MCF 10A (cell line): ENCODE data around the gene MYCN. TPM values are rescaled to one million over a fixed set of nuclear protein-coding genes. Genes with fewer than 3 reads are reported as not detected.

Experiments used
- BruUV-seq: library from RNA; stranded (reverse); fragments of 400-500 nt; replicated peaks from 2 replicates; lab custom pipeline; 2021; lab: Mats Ljungman, UMichigan
- CTCF ChIA-PET: fragments of 300-600 bp; sonication (Branson Sonifier 250); formaldehyde crosslinking; extraction: SDS; loops from one replicate; lab custom pipeline; 2021; ENCODE audit warnings: antibody characterized with exemption, inconsistent platforms; lab: Yijun Ruan, JAX
- POLR2A ChIA-PET: fragments of 300-600, 350-650 bp; sonication (Branson Sonifier 250); formaldehyde crosslinking; extraction: SDS; loops from one replicate; lab custom pipeline; 2020; ENCODE audit warnings: antibody characterized with exemption, inconsistent platforms; lab: Yijun Ruan, JAX
- DNase-seq: peaks from one replicate; pipeline ENCODE4 v3.0.0-alpha.2; 2018; ENCODE audit not compliant: unreplicated experiment
- H3K27ac Mint-ChIP-seq: one replicate; pipeline ENCODE4 v1.8.0; 2022; ENCODE audit warnings: mild to moderate bottlenecking, low read depth, mixed read lengths; ENCODE audit not compliant: unreplicated experiment
- H3K27me3 Mint-ChIP-seq: one replicate; pipeline ENCODE4 v1.8.0; 2022; ENCODE audit warnings: mixed read lengths; ENCODE audit not compliant: insufficient read depth, unreplicated experiment
- H3K36me3 Mint-ChIP-seq: one replicate; pipeline ENCODE4 v1.8.0; 2022; ENCODE audit warnings: mild to moderate bottlenecking, moderate library complexity, mixed read lengths; ENCODE audit not compliant: insufficient read depth, unreplicated experiment
- H3K4me1 Mint-ChIP-seq: one replicate; pipeline ENCODE4 v1.8.0; 2022; ENCODE audit warnings: mixed read lengths; ENCODE audit not compliant: insufficient read depth, unreplicated experiment
- H3K4me3 Mint-ChIP-seq: one replicate; pipeline ENCODE4 v1.8.0; 2022; ENCODE audit warnings: mild to moderate bottlenecking, moderate library complexity, mixed read lengths; ENCODE audit not compliant: unreplicated experiment
- H3K9me3 Mint-ChIP-seq: one replicate; pipeline ENCODE4 v1.8.0; 2022; ENCODE audit warnings: mixed read lengths; ENCODE audit not compliant: unreplicated experiment
- intact Hi-C: fragments of 100-400 bp; cut with micrococcal nuclease; formaldehyde crosslinking; loops from 2 replicates; pipeline ENCODE4 v1.14.1; 2022
- total RNA-seq: library from RNA; stranded (reverse); gene quantifications from 2 replicates; pipeline ENCODE4 v1.2.3, GENCODE V29; 2022
- TF ChIP-seq, protein P1 (sequence below): fragments of 200-600 bp; IDR thresholded peaks from one replicate; pipeline ENCODE4 v1.8.0; 2022; ENCODE audit warnings: antibody characterized with exemption, mild to moderate bottlenecking; ENCODE audit not compliant: unreplicated experiment

The MYCN gene
- total RNA-seq, 1 experiment from 2014 or later, result not detected

DNA sequence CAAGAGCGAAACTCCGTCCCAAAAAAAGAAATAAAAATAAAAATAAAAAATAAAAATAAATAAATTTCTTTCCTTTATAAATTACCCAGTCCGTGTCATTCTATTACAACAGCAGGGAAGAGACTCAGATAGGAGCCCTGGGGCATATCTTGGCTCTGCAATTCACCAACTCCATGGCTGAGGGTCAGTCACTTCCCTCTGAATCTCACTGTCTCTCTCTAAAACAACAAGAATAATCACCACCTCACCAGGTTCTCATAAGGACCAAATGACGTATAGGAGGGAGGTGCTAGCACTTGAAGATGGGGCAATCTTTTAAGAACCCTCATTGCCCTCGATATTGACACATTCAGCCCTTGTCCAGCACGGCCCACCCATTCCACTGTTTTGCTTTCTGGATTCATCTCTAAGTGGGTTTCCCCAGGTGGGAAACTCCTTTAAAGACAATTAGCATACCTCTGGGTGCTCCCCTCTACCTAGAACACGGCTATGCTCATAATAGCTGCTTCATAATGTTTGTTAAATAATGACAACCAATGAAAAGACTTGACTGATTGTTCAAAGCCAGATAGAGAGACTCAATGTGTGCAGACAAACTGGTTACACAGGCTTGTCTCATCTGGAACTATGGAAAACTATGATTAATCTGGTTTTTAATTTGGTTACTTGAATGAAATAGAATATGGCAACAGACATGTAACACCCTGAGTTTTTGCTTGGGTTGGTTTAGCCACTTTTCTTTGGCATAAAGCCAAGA, 15.1 kb downstream of the MYCN start:
- Mint-ChIP-seq H3K4me3 (no peak overlapping the region), H3K27ac (no peak overlapping the region), H3K4me1 (no peaks in the 10 kb centered on the region), H3K27me3 (peaks cover 27% of the 10 kb centered on the region), H3K36me3 (no peaks in the 10 kb centered on the region), H3K9me3 (peaks cover 7% of the 10 kb centered on the region)
- DNase-seq, result no peak
- POLR2A ChIA-PET, result no interaction called here
- intact Hi-C loops, result no loop called here
- CTCF ChIA-PET, result interaction anchor here (0.9 kb wide), 1 partner anchor 16 kb away, joined by 3 read pairs; no protein-coding TSS in a partner anchor
- TF ChIP-seq, protein P1, sequence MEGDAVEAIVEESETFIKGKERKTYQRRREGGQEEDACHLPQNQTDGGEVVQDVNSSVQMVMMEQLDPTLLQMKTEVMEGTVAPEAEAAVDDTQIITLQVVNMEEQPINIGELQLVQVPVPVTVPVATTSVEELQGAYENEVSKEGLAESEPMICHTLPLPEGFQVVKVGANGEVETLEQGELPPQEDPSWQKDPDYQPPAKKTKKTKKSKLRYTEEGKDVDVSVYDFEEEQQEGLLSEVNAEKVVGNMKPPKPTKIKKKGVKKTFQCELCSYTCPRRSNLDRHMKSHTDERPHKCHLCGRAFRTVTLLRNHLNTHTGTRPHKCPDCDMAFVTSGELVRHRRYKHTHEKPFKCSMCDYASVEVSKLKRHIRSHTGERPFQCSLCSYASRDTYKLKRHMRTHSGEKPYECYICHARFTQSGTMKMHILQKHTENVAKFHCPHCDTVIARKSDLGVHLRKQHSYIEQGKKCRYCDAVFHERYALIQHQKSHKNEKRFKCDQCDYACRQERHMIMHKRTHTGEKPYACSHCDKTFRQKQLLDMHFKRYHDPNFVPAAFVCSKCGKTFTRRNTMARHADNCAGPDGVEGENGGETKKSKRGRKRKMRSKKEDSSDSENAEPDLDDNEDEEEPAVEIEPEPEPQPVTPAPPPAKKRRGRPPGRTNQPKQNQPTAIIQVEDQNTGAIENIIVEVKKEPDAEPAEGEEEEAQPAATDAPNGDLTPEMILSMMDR, result no peak
- no TSS peak for BruUV-seq

DNA sequence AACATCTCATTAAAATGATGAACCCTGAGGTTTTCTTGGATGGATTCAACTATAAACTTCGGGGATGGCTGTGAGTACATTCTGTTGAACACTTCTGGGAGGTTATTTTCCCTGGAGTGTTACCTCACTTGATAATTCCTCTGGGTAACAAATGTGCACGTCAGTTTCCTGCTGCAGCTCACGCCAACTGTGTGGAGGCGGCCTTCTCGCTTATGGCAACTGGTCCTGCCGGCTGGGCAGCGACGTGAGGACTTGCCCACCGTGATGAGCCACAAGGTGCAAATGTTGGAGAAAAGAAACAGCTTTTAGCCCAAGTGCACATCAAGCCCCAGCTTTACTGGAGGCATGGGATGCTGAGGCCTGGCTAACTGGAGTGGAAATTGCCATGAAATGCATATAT, 15.9 kb downstream of the MYCN start:
- TF ChIP-seq, protein P1, result no peak
- ChIA-PET CTCF (no interaction called here), POLR2A (no interaction called here)
- intact Hi-C loops, result no loop called here
- Mint-ChIP-seq H3K27ac (no peak overlapping the region), H3K4me3 (no peak overlapping the region), H3K27me3 (peaks cover 27% of the 10 kb centered on the region), H3K9me3 (peaks cover under 1% of the 10 kb centered on the region), H3K4me1 (no peaks in the 10 kb centered on the region), H3K36me3 (no peaks in the 10 kb centered on the region)
- BruUV-seq, result no TSS peak
- no peak for DNase-seq

DNA sequence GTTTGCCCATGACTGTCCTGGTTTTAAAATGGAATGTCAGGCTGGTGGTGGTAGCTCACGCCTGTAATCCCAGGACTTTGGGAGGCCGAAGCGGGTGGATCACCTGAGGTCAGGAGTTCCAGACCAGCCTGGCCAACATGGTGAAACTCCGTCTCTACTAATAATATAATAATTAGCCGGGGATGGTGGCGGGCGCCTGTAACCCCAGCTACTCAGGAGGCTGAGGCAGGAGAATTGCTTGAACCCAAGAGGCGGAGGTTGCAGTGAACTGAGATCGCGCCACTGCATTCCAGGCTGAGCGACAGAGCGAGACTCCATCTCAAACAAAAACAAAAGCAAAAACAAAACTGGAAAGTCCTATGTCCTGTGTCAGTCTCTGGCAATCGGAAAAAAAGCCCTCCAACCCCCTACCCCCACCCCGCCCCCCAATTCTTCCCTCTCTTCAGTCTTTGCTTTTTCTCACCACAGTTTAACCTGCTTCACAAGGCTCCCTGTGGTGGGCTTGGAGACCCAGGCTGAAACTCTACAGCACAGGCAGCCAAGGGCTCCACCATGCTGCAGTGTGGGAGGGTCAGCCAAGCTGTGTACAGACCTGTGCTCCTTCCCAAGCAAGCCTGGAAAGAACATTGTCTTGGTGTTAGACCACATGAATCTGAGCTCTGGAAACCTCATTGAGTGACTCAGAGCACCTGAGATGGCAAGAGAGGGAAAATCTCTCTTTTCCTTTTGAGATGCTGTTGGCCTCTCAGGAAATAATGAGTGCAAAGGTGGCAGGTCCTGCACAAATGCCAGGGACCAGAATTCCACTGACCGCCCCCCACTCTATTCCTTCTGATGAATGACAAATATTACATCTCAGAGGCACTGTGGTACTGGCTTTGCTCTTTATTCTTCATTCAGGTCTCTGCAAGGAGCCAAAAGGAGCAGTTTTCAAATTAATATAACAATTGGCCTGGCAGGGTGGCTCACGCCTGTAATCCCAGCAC, 16.7 kb downstream of the MYCN start:
- intact Hi-C loops, result no loop called here
- no peaks in the 10 kb centered on the region for H3K36me3 Mint-ChIP-seq
- peaks cover 27% of the 10 kb centered on the region for H3K27me3 Mint-ChIP-seq
- ChIA-PET POLR2A (no interaction called here), CTCF (no interaction called here)
- no peak overlapping the region for H3K27ac Mint-ChIP-seq
- no peak for DNase-seq
- no peak overlapping the region for H3K4me3 Mint-ChIP-seq
- H3K4me1 Mint-ChIP-seq, result no peaks in the 10 kb centered on the region
- BruUV-seq, result no TSS peak
- TF ChIP-seq, protein P1, result no peak
- no peaks in the 10 kb centered on the region for H3K9me3 Mint-ChIP-seq
